OCI-LY7 (cell line): Measurements from ENCODE around the gene C10orf90. TPM values are rescaled to one million over a fixed set of nuclear protein-coding genes. Genes with fewer than 3 reads are reported as not detected.

Source experiments
- BruUV-seq: library from RNA; stranded (reverse); fragments of 400-500 nt; replicated peaks from 2 replicates; lab custom pipeline; 2021; lab: Mats Ljungman, UMichigan
- CTCF ChIA-PET: fragments of 300-600 bp; sonication (Branson Sonifier 250); formaldehyde crosslinking; loops from one replicate; lab custom pipeline; 2022; ENCODE audit warnings: antibody characterized with exemption; ENCODE audit not compliant: unreplicated experiment; lab: Charles Lee
- POLR2A ChIA-PET: fragments of 300-600 bp; sonication (Branson Sonifier 250); formaldehyde crosslinking; loops from one replicate; lab custom pipeline; 2022; ENCODE audit warnings: antibody characterized with exemption; lab: Charles Lee
- DNase-seq: peaks from one replicate; pipeline ENCODE4 v3.0.0-alpha.2; 2015; ENCODE audit warnings: low spot score
- H2AFZ ChIP-seq: fragments of 200-600 bp; sonication (generic), shearing (Covaris generic); 2 replicates; pipeline ENCODE4 v1.6.1; 2014; ENCODE audit warnings: mild to moderate bottlenecking, antibody characterized with exemption, low read length, moderate library complexity
- H3K27ac ChIP-seq: fragments of 200-600 bp; sonication (generic); 2 replicates; pipeline ENCODE4 v1.5.1; 2014; ENCODE audit warnings: mixed run types, low read depth, mild to moderate bottlenecking, moderate library complexity, low read length, inconsistent platforms; ENCODE audit not compliant: poor library complexity, severe bottlenecking
- H3K36me3 ChIP-seq: fragments of 200-600 bp; sonication (generic); 2 replicates; pipeline ENCODE4 v1.6.1; 2014; ENCODE audit warnings: mild to moderate bottlenecking, antibody characterized with exemption, low read length, moderate library complexity, mixed read lengths; ENCODE audit not compliant: insufficient read depth
- H3K4me1 ChIP-seq: fragments of 200-600 bp; sonication (generic); 2 replicates; pipeline ENCODE4 v1.5.1; 2014; ENCODE audit warnings: mild to moderate bottlenecking, low read length; ENCODE audit not compliant: insufficient read depth, poor library complexity, severe bottlenecking
- H3K4me2 ChIP-seq: fragments of 200-600 bp; sonication (generic); 2 replicates; pipeline ENCODE4 v1.6.1; 2014; ENCODE audit warnings: mild to moderate bottlenecking, low read length
- H3K4me3 ChIP-seq: fragments of 200-600 bp; sonication (generic); 2 replicates; pipeline ENCODE4 v1.5.1; 2014; ENCODE audit warnings: mild to moderate bottlenecking, low read depth, low read length; ENCODE audit not compliant: poor library complexity, severe bottlenecking
- H3K79me2 ChIP-seq: fragments of 200-600 bp; sonication (generic); 2 replicates; pipeline ENCODE4 v1.6.1; 2016; ENCODE audit warnings: low read depth, mild to moderate bottlenecking, low read length, moderate library complexity, mixed read lengths; ENCODE audit not compliant: insufficient read depth
- H3K9me2 ChIP-seq: fragments of 200-600 bp; sonication (generic); 2 replicates; pipeline ENCODE4 v1.6.1; 2016; ENCODE audit warnings: mild to moderate bottlenecking, low read length, mixed read lengths; ENCODE audit not compliant: insufficient read depth
- H3K9me3 ChIP-seq: fragments of 200-600 bp; sonication (generic); 2 replicates; pipeline ENCODE4 v1.6.1; 2014; ENCODE audit warnings: mild to moderate bottlenecking, mixed run types, low read length, mixed read lengths
- H4K20me1 ChIP-seq: fragments of 200-600 bp; sonication (generic); 2 replicates; pipeline ENCODE4 v1.6.1; 2014; ENCODE audit warnings: mild to moderate bottlenecking, antibody characterized with exemption, low read length, moderate library complexity, mixed read lengths; ENCODE audit not compliant: insufficient read depth
- CTCF ChIP-seq: fragments of 200-600 bp; sonication (generic); conservative IDR thresholded peaks from 2 replicates; pipeline ENCODE4 v1.5.1; 2014; ENCODE audit warnings: mild to moderate bottlenecking, antibody characterized with exemption, low read length, moderate library complexity, mixed read lengths
- EZH2phosphoT487 ChIP-seq: fragments of 200-600 bp; sonication (generic); IDR thresholded peaks from 2 replicates; pipeline ENCODE4 v1.6.1; 2018; ENCODE audit warnings: low read depth, borderline replicate concordance, mild to moderate bottlenecking, mixed run types, antibody characterized with exemption, low read length, moderate library complexity, mixed read lengths
- intact Hi-C: fragments of 100-400 bp; cut with micrococcal nuclease; formaldehyde crosslinking; loops from one replicate; pipeline ENCODE4 v1.10.0; 2022; ENCODE audit not compliant: unreplicated experiment
- total RNA-seq, 2 experiments: library from RNA; depleted of rRNA in 1 of 2; stranded (reverse); fragments of >200 nt in 1 of 2; shearing (Covaris generic) in 1 of 2; gene quantifications; 2 replicates each; pipeline ENCODE4 v1.2.3, GENCODE V29; 2014 to 2022

Gene C10orf90
- total RNA-seq, 2 experiments from 2014 or later, result not detected

- no peaks in the 10 kb centered on the region for H4K20me1 ChIP-seq
- TF ChIP-seq CTCF, result no peak
- no peak for TF ChIP-seq EZH2phosphoT487
- intact Hi-C loops, result loop anchor here (5.0 kb wide), 1 partner anchor 518 kb away; no protein-coding TSS in a partner anchor
- ChIA-PET POLR2A (interaction anchor here (1.0 kb wide), 1 partner anchor 32 kb away, joined by 3 read pairs; no protein-coding TSS in a partner anchor), CTCF (no interaction called here)
- no peaks in the 10 kb centered on the region for H3K9me2 ChIP-seq
- no peaks in the 10 kb centered on the region for H3K36me3 ChIP-seq
- H3K27ac ChIP-seq, result no peak overlapping the region
- H3K4me1 ChIP-seq, result no peaks in the 10 kb centered on the region
- H3K4me3 ChIP-seq, result no peak overlapping the region
- no TSS peak for BruUV-seq
- H2AFZ ChIP-seq, result no peak overlapping the region
- H3K79me2 ChIP-seq, result no peaks in the 10 kb centered on the region
- H3K9me3 ChIP-seq, result no peaks in the 10 kb centered on the region
- no peak overlapping the region for H3K4me2 ChIP-seq
- no peak for DNase-seq
Observed at GRCh38 chr10:126500185-126500584, 170.3 kb downstream of the C10orf90 start.

- H3K4me2 ChIP-seq, result no peak overlapping the region
Observed at GRCh38 chr10:126499744-126500143, 170.7 kb downstream of the C10orf90 start.

More at GRCh38 chr10:126499744-126500143, 170.7 kb downstream of the C10orf90 start:
- Histone ChIP-seq H3K4me1 (no peaks in the 10 kb centered on the region), H3K27ac (no peak overlapping the region), H4K20me1 (no peaks in the 10 kb centered on the region), H3K36me3 (no peaks in the 10 kb centered on the region), H3K9me2 (no peaks in the 10 kb centered on the region), H3K4me3 (no peak overlapping the region), H3K9me3 (no peaks in the 10 kb centered on the region), H2AFZ (no peak overlapping the region), H3K79me2 (no peaks in the 10 kb centered on the region)
- TF ChIP-seq EZH2phosphoT487 (no peak), CTCF (no peak)
- CTCF ChIA-PET, result no interaction called here
- DNase-seq, result no peak
- no TSS peak for BruUV-seq
- POLR2A ChIA-PET, result no interaction called here
- intact Hi-C loops, result loop anchor here (5.0 kb wide), 1 partner anchor 517 kb away; no protein-coding TSS in a partner anchor
